PC-9 (cell line): ENCODE data around the gene MCFD2. TPM values are rescaled to one million over a fixed set of nuclear protein-coding genes. Genes with fewer than 3 reads are reported as not detected.

Experiments
- BruUV-seq: library from RNA; stranded (reverse); fragments of 400-500 nt; replicated peaks from 2 replicates; lab custom pipeline; 2021; lab: Mats Ljungman, UMichigan
- CTCF ChIA-PET: fragments of 300-600 bp; sonication (Branson Sonifier 250); formaldehyde crosslinking; loops from one replicate; lab custom pipeline; 2022; ENCODE audit warnings: antibody characterized with exemption; lab: Charles Lee
- POLR2A ChIA-PET: fragments of 300-600 bp; sonication (Branson Sonifier 250); formaldehyde crosslinking; loops from one replicate; lab custom pipeline; 2022; ENCODE audit warnings: antibody characterized with exemption; ENCODE audit not compliant: unreplicated experiment; lab: Charles Lee
- DNase-seq, 2 experiments: peaks; one replicate each; pipeline versions ENCODE4 v3.0.0 to v3.0.0-alpha.2; 2015 to 2022; ENCODE audit warnings: mixed read lengths in 1 of 2
- H2AFZ ChIP-seq: fragments of 200-600 bp; sonication (generic); 2 replicates; pipeline ENCODE4 v1.8.1; 2017; ENCODE audit warnings: antibody characterized with exemption
- H3F3A ChIP-seq: fragments of 200-600 bp; sonication (generic); 2 replicates; pipeline ENCODE4 v1.8.1; 2017; ENCODE audit warnings: antibody characterized with exemption, mild to moderate bottlenecking, low read depth; ENCODE audit not compliant: insufficient read depth
- H3K27ac ChIP-seq: fragments of 200-600 bp; sonication (generic); 2 replicates; pipeline ENCODE4 v1.6.1; 2016; ENCODE audit warnings: mixed run types
- H3K27me3 ChIP-seq: fragments of 200-600 bp; sonication (generic); 2 replicates; pipeline ENCODE4 v1.6.1; 2016; ENCODE audit warnings: low read depth, mixed run types; ENCODE audit not compliant: insufficient read depth
- H3K36me3 ChIP-seq: fragments of 200-600 bp; sonication (generic); 2 replicates; pipeline ENCODE4 v1.6.1; 2016; ENCODE audit warnings: low read depth, mixed run types
- H3K4me1 ChIP-seq: fragments of 200-600 bp; sonication (generic); replicated peaks from 2 replicates; pipeline ENCODE4 v1.6.1; 2016; ENCODE audit warnings: mixed run types; ENCODE audit not compliant: insufficient read depth
- H3K4me2 ChIP-seq: fragments of 200-600 bp; sonication (generic); 2 replicates; pipeline ENCODE4 v1.6.1; 2017; ENCODE audit warnings: mixed run types
- H3K4me3 ChIP-seq: fragments of 200-600 bp; sonication (generic); 2 replicates; pipeline ENCODE4 v1.6.1; 2016; ENCODE audit warnings: mixed run types
- H3K79me2 ChIP-seq: fragments of 200-600 bp; sonication (generic); 2 replicates; pipeline ENCODE4 v1.6.1; 2017; ENCODE audit warnings: low read depth, mixed run types
- H3K9me2 ChIP-seq: fragments of 200-600 bp; sonication (generic); 2 replicates; pipeline ENCODE4 v1.8.1; 2017; ENCODE audit warnings: mild to moderate bottlenecking; ENCODE audit not compliant: insufficient read depth
- H3K9me3 ChIP-seq: fragments of 200-600 bp; sonication (generic); 2 replicates; pipeline ENCODE4 v1.8.1; 2016; ENCODE audit warnings: low read depth; ENCODE audit not compliant: insufficient read depth
- H4K20me1 ChIP-seq: fragments of 200-600 bp; sonication (generic); 2 replicates; pipeline ENCODE4 v1.8.1; 2017; ENCODE audit not compliant: insufficient read depth
- CTCF ChIP-seq: fragments of 200-600 bp; sonication (generic); conservative IDR thresholded peaks from 2 replicates; pipeline ENCODE4 v1.6.1; 2017; ENCODE audit warnings: mixed run types, antibody characterized with exemption, mild to moderate bottlenecking, moderate library complexity
- EZH2 ChIP-seq: fragments of 200-600 bp; sonication (generic); IDR thresholded peaks from 2 replicates; pipeline ENCODE4 v1.8.0; 2017; ENCODE audit warnings: antibody characterized with exemption, low read depth
- intact Hi-C: fragments of 100-400 bp; cut with micrococcal nuclease; formaldehyde crosslinking; loops from one replicate; pipeline ENCODE4 v1.10.0; 2022; ENCODE audit not compliant: unreplicated experiment
- total RNA-seq: library from RNA; stranded (reverse); gene quantifications from 2 replicates; pipeline ENCODE4 v1.2.3, GENCODE V29; 2021

Gene MCFD2
- total RNA-seq, 1 experiment from 2014 or later = 163 TPM

DNA sequence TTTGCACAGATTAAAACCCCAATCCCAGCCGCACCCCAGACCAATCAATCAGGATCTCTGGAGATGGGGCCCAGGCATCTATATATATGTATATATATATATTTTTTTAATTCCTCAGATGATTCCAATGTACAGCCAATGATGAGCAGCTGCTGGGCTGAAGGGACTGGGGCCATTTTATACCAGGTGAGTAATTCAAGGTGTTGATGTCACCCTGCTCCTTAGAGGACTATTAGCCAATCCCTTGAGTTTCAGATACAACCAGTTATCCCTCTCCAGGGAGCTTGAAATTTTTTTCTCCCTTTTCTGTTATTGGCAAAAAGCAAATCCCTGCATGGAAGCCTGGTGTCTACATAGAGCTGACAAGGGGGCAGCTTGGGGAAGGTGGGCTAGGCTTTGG is 59.8 kb downstream of the MCFD2 start:
- peaks cover 52% of the 10 kb centered on the region for H3F3A ChIP-seq
- no peak overlapping the region; the same call in 1 of the 2 replicates for H3K4me3 ChIP-seq
- no peaks in the 10 kb centered on the region for H3K27me3 ChIP-seq
- H3K9me2 ChIP-seq = no peaks in the 10 kb centered on the region
- no peaks in the 10 kb centered on the region for H3K79me2 ChIP-seq
- H2AFZ ChIP-seq = 0 out of 2 replicates have a peak overlapping the region, but pooled peaks have one; percentile 48
- H3K9me3 ChIP-seq = peaks cover 4% of the 10 kb centered on the region; the same call in 1 of the 2 replicates
- peak overlapping the region; percentile 74 for H3K4me2 ChIP-seq
- peak overlapping the region; percentile 91 for H3K27ac ChIP-seq
- peak in 1 of 2 experiments; percentile 92 for DNase-seq
- H3K4me1 ChIP-seq = peaks cover 75% of the 10 kb centered on the region
- no peak for TF ChIP-seq CTCF
- no peak for TF ChIP-seq EZH2
- BruUV-seq = no TSS peak
- H3K36me3 ChIP-seq = no peaks in the 10 kb centered on the region
- intact Hi-C loops = loop anchor here (1.0 to 5.0 kb wide), 4 partner anchors 52 to 789 kb away; no protein-coding TSS in a partner anchor
- CTCF ChIA-PET = no interaction called here
- no peaks in the 10 kb centered on the region for H4K20me1 ChIP-seq
- POLR2A ChIA-PET = interaction anchor here (0.6 to 0.9 kb wide), 7 partner anchors 21 to 1212 kb away, joined by 3 to 17 read pairs (median 4); no protein-coding TSS in a partner anchor

DNA sequence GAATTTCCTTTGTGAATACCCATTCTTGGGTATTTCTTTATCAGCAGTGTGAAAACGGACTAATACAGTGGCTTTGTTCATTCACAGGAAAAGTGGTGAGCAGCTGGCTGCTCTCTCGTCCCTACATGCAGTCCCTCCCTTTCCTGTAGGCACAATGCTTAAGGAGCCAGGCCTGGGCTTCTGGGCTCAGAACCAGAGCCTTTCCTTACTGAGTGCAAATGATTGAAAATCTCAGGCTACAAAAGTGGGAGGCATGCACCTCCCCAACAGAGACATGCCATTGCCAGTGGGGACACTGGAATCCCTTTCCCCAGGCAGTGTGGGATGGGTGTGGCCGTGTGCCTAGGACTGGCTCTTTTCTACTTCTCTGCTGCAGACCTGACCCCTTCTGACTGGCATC is 61.3 kb downstream of the MCFD2 start:
- no peaks in the 10 kb centered on the region for H3K36me3 ChIP-seq
- H3K4me1 ChIP-seq = peaks cover 86% of the 10 kb centered on the region
- intact Hi-C loops = loop anchor here (2.0 kb wide), 1 partner anchor 113 kb away; no protein-coding TSS in a partner anchor
- ChIA-PET CTCF (no interaction called here), POLR2A (no interaction called here)
- H3K4me3 ChIP-seq = no peak overlapping the region
- no TSS peak for BruUV-seq
- TF ChIP-seq EZH2 = no peak
- TF ChIP-seq CTCF = no peak
- no peaks in the 10 kb centered on the region for H3K79me2 ChIP-seq
- H3K4me2 ChIP-seq = peak overlapping the region; percentile 74
- H3K27me3 ChIP-seq = no peaks in the 10 kb centered on the region
- no peak for DNase-seq
- peak overlapping the region; percentile 91 for H3K27ac ChIP-seq
- H4K20me1 ChIP-seq = no peaks in the 10 kb centered on the region
- peaks cover 4% of the 10 kb centered on the region; the same call in 1 of the 2 replicates for H3K9me3 ChIP-seq
- H2AFZ ChIP-seq = no peak overlapping the region
- peaks cover 66% of the 10 kb centered on the region for H3F3A ChIP-seq
- H3K9me2 ChIP-seq = no peaks in the 10 kb centered on the region

- no TSS peak for BruUV-seq
- H3K27me3 ChIP-seq = no peaks in the 10 kb centered on the region
- no peaks in the 10 kb centered on the region for H3K9me2 ChIP-seq
- peaks cover 85% of the 10 kb centered on the region for H3K4me1 ChIP-seq
- ChIA-PET POLR2A (interaction anchor here (0.6 kb wide), 2 partner anchors 17 to 320 kb away, joined by 4 read pairs; no protein-coding TSS in a partner anchor), CTCF (interaction anchor here (0.7 kb wide), 1 partner anchor 471 kb away, joined by 12 read pairs; no protein-coding TSS in a partner anchor)
- no peaks in the 10 kb centered on the region for H3K79me2 ChIP-seq
- peaks cover 49% of the 10 kb centered on the region for H3F3A ChIP-seq
- H3K27ac ChIP-seq = no peak overlapping the region
- DNase-seq = no peak
- H3K9me3 ChIP-seq = peaks cover 4% of the 10 kb centered on the region; the same call in 1 of the 2 replicates
- intact Hi-C loops = no loop called here
- H3K4me3 ChIP-seq = no peak overlapping the region
- no peaks in the 10 kb centered on the region for H4K20me1 ChIP-seq
- no peak overlapping the region for H3K4me2 ChIP-seq
- no peak overlapping the region for H2AFZ ChIP-seq
- no peaks in the 10 kb centered on the region for H3K36me3 ChIP-seq
- TF ChIP-seq CTCF (no peak), EZH2 (no peak)
Observed at GRCh38 chr2:46852598-46852997, 63.0 kb downstream of the MCFD2 start.
